Hematopoietic multipotent progenitor cell treated with erythropoietin and hydrocortisone succinate and interleukin-3 and kit ligand, for 4 days (in vitro differentiated cells): ENCODE results near the gene IRF1.

Source experiments
- DNase-seq: peaks from one replicate; pipeline ENCODE4 v3.0.0-alpha.2; 2015

Gene IRF1

DNA sequence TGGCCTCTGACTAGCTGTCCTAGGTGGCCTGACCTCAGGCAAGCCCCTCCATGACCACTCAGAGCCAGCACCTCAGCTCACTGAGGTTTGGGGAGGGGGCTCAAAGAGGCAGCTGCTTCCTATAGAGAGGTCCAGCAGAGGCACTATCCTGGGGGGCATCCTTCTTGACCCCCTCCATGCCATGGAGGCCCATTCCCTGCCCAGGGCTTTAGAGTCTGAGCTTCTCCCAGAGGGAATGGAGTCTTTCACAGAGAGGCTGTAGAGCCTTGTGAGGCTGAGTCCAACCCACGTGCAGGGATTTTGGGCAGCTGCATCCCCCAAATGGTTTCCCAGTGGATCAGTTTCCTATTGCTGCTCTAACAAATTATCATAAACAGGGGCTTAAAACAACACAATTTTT lies 16.9 kb downstream of the IRF1 start:
- DNase-seq, result no peak

DNA sequence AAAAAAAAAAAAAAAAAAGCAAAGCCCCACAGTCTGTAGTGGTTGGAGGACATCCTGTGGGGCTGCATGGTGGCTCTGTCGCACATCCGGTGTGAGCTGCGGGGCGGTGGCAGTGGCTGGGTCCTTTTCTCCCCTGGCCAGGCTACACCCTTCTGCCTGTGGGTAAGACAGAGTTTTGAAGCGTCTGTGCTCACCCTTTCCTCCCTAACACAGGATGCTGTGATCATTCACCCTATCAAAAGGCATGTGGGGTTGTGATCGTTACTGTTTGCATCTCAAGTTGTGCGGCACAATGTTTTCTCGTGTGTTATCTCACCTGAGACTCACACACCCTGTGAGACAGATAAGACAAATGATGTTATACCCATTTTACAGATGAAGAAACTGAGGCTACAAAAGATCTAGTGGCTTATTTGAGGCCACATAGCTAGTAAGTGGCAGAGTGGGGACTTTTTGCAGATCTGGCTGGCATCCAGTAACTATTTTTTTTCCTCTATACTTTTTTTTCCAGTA lies 17.5 kb downstream of the IRF1 start:
- DNase-seq, result peak; percentile 73

GRCh38 chr5:132472431-132472830 lies 18.1 kb downstream of the IRF1 start:
- DNase-seq, result no peak

DNA sequence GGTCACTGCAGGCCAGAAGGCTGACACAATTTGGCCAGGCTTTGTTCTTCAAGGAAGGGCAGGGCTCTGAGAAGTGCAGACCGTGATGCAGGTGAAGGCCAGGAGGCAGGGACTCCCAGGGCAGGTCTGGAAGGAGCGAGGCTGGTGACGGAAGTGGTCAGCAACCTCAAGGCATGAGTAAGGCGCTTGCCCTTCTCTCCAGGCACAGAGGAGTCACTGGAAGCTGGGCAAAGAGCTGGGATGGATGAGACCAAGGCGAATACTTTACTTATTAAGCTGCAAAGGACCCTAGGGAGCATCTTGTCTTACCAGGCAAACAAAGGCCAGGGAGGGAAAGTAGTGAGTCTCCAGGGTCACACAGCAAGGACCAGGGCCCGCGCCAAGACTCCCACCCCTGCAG lies 18.6 kb downstream of the IRF1 start:
- DNase-seq, result no peak

DNA sequence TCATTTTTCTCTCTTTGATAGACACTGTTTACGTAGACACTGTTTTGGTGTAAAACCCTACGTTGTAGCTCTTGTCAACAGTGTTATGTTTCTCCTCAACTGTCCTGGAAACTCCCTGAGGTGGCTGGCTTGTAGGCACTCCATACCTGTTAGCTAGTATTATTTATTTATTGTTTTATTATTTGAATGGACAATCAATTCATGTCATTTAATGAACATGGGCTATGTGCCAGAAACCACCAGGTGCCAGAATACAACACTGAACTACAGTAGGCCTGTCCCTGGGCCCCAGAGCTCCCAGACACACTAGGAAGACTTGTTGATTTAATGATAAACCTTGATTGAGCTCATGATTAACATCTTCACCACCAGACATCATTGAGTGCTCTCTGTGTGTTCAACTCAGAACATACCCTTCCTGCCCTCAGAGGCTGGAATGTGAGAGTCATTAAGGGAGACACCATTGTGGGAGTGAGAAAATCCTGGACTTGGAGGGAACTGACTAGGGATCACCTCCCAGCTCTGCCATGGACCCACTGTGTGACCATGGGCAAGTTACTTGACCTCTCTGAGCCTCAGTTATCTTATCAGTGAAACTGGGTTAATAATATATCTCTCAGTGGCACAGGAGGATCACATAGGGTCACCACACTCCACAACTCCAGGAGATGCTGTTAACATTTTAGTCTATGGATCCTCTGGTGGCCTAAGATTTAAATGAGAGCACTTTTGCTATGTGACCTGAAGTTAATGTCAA lies 19.2 kb downstream of the IRF1 start:
- no peak for DNase-seq

- no peak for DNase-seq
Observed at GRCh38 chr5:132470596-132470995, 20.0 kb downstream of the IRF1 start.

DNA sequence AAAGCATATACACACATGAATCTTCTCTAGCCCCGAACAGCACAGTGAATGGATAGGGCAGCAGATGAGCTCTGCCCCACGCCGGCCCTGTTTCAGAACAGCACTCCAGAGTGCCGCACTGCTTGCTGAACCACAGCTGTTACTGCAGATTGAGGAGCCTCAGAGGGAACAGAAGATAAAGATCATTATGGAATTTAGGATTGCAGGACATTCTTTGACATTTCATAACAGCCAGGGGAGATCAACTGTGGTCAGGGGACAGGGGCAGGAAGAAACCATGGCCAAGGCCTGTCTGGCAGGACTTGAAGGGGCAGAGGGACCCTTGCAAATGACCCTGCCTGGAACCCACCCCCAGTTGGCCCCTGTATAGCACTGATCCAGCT lies 20.6 kb downstream of the IRF1 start:
- DNase-seq, result no peak

GRCh38 chr5:132469380-132470009 lies 21.1 kb downstream of the IRF1 start:
- DNase-seq, result no peak

- DNase-seq, result no peak
Observed at GRCh38 chr5:132468656-132469379, 21.8 kb downstream of the IRF1 start.

- DNase-seq, result peak; percentile 64
Observed at GRCh38 chr5:132467287-132467984, 23.1 kb downstream of the IRF1 start.

DNA sequence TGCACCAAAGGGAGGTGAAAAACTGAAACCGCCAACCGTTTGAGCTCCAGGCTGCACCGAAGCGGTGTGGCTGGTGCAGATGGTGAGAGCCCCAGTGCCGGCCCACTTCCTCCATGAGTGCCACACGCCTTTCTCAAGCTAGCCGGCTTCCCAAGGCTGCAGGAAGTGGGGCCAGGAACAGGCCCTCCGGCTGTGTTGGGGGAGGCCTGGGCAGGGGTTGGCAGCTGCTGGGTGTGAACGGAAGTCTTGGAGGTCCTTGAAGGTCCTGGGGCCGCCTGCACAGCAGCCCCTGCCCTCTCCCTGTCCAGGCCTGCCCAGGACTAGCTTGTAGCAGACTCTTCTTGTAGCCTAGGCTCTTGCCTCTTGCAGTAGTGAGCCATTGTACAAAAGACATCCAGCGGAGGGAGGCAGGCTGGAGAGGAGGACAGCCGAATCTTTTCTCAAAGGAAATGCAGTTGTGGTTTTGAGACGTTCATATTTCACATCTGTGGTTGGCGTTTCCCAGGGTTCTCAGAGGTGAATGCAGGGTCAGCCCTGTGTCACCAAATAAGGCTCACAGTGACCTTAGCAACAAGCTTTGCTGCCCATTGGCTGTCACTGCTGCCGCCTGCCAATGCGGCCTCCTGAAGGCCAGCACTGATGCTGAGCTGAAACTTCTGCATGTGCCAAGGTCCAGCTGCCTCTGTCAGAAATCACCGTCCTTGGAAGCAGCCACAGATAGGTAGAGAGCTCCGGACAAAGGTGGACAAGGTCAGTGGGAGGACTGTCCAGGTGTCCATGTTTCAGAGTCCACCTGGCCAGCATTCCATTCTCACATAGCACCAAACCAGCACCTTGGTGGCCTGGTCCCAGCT lies 23.9 kb downstream of the IRF1 start:
- DNase-seq, result peak; percentile 95

- no peak for DNase-seq
Observed at GRCh38 chr5:132465059-132465707, 25.4 kb downstream of the IRF1 start.

DNA sequence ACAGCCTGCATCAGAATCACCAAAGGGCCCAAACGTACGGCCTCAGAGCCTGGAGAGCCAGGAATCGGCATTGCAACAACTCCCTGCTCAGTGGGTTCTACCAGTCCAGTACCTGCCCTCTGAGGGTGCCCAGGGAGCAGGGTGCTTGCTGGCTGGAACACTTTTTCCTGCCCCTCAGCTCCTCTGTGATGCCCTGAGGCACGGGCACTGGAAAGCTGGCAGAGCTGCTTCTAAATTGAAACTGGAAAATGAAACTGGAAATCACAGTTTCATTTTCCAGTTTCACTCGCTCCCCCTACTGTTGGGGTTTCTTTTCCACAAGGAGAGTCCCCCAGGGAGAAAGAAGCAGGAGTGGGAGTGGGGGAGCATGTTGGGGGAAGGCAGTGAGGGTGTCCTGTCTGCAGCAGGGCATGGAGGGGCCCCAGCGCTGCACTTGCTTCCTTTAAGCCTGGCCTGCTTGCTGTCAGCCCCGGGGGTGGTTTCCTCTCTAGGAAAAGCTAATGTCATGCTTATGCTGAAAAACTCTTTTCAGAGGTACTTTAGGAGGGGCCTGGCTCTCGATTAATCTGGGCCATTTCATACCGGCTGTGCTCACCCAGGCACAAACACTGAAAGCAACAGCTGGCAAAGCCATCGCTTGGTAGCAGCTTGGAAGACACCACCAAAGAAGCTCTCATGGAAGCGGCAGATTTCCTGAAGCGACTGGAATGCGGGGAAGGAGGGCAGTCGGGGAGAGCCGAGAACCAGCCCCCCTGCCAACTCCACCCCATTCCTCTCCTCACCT lies 26.2 kb downstream of the IRF1 start:
- peak; percentile 62 for DNase-seq

DNA sequence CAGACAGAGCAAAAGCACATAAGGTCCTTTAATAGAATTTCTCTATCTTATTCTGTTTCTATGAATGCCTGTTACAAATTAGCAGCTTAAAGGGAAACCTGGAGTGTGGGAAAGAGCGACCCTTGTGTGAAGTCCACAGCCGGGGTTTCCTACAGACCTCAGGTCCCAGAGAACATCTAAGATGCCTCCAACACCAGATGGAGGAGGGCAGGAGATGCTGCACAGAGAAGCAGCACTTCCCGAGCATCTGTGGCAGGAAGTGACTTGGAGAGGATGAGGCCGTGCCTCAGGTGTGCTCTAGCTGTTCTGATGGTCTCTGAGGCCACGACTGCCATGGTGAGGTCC lies 26.8 kb downstream of the IRF1 start:
- DNase-seq, result no peak

- DNase-seq, result no peak
Observed at GRCh38 chr5:132462856-132463745, 27.5 kb downstream of the IRF1 start.

- DNase-seq, result no peak
Observed at GRCh38 chr5:132462333-132462732, 28.2 kb downstream of the IRF1 start.

DNA sequence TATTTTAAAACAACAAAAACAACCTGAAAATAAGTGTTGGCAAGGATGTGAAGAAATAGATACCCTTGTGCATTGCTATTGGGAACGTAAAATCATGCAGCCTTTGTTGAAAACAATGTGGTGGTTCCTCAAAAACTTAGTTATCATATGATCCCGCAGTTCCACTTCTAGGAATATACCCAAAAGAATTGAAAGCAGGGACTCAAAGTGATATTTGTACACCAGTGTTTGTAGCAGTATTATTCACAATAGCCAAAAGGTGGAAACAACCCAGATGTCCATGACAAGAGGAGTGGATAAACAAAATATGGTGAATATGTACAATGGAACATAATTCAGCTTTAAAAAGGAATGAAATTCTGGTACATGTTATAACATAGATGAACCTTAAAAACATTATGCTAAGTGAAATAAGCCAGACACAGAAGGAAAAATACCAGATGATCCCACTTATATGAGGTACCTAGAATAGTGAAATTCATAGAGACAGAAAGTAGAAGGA lies 29.0 kb downstream of the IRF1 start:
- DNase-seq, result no peak

- no peak for DNase-seq
Observed at GRCh38 chr5:132460846-132461568, 29.6 kb downstream of the IRF1 start.
